ENCODE data around the gene SPCS2.
"Not testable (repeated sequence)": the region's sequence is repeated elsewhere in the genome, so short reads cannot be mapped to it uniquely, and the experiment has no call there.

GRCh38 chr11:75019200-75019599 is 70.1 kb downstream of the SPCS2 start:
- TF ChIP-seq FOXP1 (CRISPR knock-in tag; IDR thresholded peaks at IDR 0.05; ENCODE audit: borderline replicate concordance); USF1 (CRISPR knock-in tag; IDR thresholded peaks at IDR 0.05); CTCF (IDR thresholded peaks at IDR 0.05); NFYB (CRISPR knock-in tag; conservative IDR thresholded peaks at IDR 0.05; ENCODE audit: low read depth); CREB1 (CRISPR knock-in tag; IDR thresholded peaks at IDR 0.05); ZNF219 (CRISPR knock-in tag; IDR thresholded peaks at IDR 0.05; ENCODE audit: borderline replicate concordance); TP53 (CRISPR knock-in tag; IDR thresholded peaks at IDR 0.05); ZSCAN18 (CRISPR knock-in tag; IDR thresholded peaks at IDR 0.05); RORB (CRISPR knock-in tag; IDR thresholded peaks at IDR 0.05); MAX (CRISPR knock-in tag; IDR thresholded peaks at IDR 0.05); GABPB1 (CRISPR knock-in tag; IDR thresholded peaks at IDR 0.05): not testable (repeated sequence)
